Central memory CD8-positive, alpha-beta T cell (primary cell): ENCODE measurements around the gene LRRFIP1.

Experiments
- ATAC-seq: fragments of 150-1000 bp; cut with Tn5 transposase; replicated peaks from 2 replicates; pipeline ENCODE4 v1.10.0; 2022; ENCODE audit warnings: mild to moderate bottlenecking, moderate FRiP score, moderate number of reproducible peaks; ENCODE audit not compliant: poor library complexity, severe bottlenecking; ENCODE audit errors: extremely low read depth
- DNase-seq, 2 donors: peaks; one replicate each; pipeline ENCODE4 v3.0.0; 2021; ENCODE audit warnings: low spot score in 2 of 2
- H3K27ac Mint-ChIP-seq: one replicate; pipeline ENCODE4 v1.8.0; 2022; ENCODE audit warnings: low read depth, mild to moderate bottlenecking, moderate library complexity, mixed read lengths
- H3K27me3 Mint-ChIP-seq: one replicate; pipeline ENCODE4 v1.8.0; 2022; ENCODE audit warnings: mixed read lengths
- H3K36me3 Mint-ChIP-seq: one replicate; pipeline ENCODE4 v1.8.0; 2022; ENCODE audit warnings: mild to moderate bottlenecking, moderate library complexity, mixed read lengths; ENCODE audit not compliant: insufficient read depth
- H3K4me1 Mint-ChIP-seq: one replicate; pipeline ENCODE4 v1.8.0; 2022; ENCODE audit warnings: mixed read lengths
- H3K4me3 Mint-ChIP-seq: one replicate; pipeline ENCODE4 v1.8.0; 2022; ENCODE audit warnings: mild to moderate bottlenecking, moderate library complexity, mixed read lengths
- H3K9me3 Mint-ChIP-seq: one replicate; pipeline ENCODE4 v1.8.0; 2022; ENCODE audit warnings: mixed read lengths

LRRFIP1 gene

GRCh38 chr2:237786936-237787335 lies 159.5 kb downstream of the LRRFIP1 start:
- H3K27me3 Mint-ChIP-seq, result no peaks in the 10 kb centered on the region
- ATAC-seq (no peak), DNase-seq (no peak)
- H3K4me1 Mint-ChIP-seq, result peaks cover 5% of the 10 kb centered on the region
- H3K9me3 Mint-ChIP-seq, result no peaks in the 10 kb centered on the region
- H3K36me3 Mint-ChIP-seq, result peaks cover 11% of the 10 kb centered on the region
- peak overlapping the region; percentile 7 for H3K27ac Mint-ChIP-seq
- H3K4me3 Mint-ChIP-seq, result no peak overlapping the region

GRCh38 chr2:237790353-237790752 lies 163.0 kb downstream of the LRRFIP1 start:
- no peak overlapping the region for H3K27ac Mint-ChIP-seq
- H3K9me3 Mint-ChIP-seq, result no peaks in the 10 kb centered on the region
- H3K4me3 Mint-ChIP-seq, result no peak overlapping the region
- no peaks in the 10 kb centered on the region for H3K27me3 Mint-ChIP-seq
- ATAC-seq (no peak), DNase-seq (no peak)
- H3K4me1 Mint-ChIP-seq, result peaks cover 5% of the 10 kb centered on the region
- H3K36me3 Mint-ChIP-seq, result peaks cover 7% of the 10 kb centered on the region

DNA sequence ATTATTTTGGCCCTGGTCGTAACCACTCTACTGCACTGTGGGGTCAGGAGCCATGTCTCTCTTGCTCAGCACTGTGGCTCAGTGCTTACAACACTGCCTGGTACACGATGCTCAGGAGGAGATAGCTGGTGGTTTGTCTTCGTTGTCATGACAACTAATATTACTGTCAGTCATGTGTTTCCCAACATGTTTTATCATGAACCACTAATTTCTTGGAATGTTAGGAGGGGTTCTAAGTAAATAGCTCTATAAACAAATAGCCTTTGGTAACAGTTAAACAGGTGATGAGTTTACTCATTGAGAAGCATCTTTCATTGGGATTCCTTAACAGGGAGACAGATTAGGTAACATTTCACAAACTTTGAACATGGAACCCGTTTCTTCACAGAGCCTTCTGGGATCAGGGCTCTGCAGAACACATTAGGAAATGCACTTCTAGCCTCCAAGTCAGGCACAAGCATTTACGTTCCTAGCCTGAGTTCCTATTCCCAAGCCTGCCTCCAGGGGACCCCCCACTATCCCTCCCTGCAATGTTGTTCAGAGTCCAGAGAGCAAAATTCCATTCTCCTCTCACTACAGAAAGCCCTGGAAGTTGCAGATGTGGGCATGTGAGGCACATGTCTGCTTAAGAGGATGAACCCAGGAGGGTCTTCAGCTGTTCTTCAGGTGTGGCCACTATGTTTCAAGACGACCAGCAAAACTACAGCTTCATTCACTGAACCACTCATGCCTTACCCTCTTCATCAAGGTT lies 164.8 kb downstream of the LRRFIP1 start:
- Mint-ChIP-seq H3K4me1 (peaks cover 5% of the 10 kb centered on the region), H3K27me3 (no peaks in the 10 kb centered on the region), H3K36me3 (peaks cover 1% of the 10 kb centered on the region), H3K27ac (no peak overlapping the region), H3K9me3 (no peaks in the 10 kb centered on the region), H3K4me3 (no peak overlapping the region)
- ATAC-seq (no peak), DNase-seq (no peak)

GRCh38 chr2:237797253-237797652 lies 169.9 kb downstream of the LRRFIP1 start:
- Mint-ChIP-seq H3K9me3 (no peaks in the 10 kb centered on the region), H3K4me1 (no peaks in the 10 kb centered on the region), H3K27me3 (no peaks in the 10 kb centered on the region), H3K4me3 (no peak overlapping the region), H3K27ac (no peak overlapping the region), H3K36me3 (no peaks in the 10 kb centered on the region)
- DNase-seq, result no peak
- ATAC-seq, result no peak

DNA sequence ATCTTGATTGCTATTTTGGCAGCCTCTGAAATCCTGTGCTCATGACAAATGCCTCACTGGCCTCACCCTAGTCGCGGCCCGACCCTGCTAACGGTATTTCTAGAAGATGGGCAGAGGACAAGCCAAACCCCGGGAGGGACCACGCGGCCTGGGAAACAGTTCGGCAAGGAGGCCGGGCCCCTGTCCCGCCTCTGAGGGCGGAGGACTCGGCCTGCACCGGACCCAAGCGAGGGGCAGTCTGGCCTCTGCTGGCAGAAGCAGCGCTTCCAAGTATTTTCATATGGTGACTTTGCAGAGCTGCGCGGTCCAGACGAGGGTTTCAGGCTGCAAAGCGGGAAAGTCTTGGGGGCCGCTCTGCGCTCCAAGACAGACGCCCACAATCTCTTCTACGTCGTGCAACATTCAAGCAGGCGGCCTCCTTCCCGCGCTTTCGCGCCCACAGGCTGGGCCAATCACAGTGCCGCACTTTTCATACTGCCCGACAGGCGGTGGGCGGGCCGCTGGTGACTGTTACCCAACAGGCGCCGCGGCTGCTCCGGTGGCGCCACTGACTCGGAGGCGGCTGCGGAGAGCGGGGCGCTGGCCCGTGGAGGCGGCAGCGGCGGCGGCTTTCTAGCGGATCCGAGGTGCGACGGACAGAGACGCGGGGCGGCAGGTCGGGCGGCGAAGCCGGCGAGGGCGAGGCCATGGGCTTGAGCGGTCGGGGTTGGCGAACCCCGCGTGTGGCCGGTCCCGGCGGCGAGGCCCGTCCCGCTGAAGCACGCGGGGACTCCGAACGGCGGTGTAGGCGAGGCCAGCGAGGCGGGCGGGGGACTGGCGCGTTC lies 171.1 kb downstream of the LRRFIP1 start, which contains the start of gene RBM44:
Gene RBM44 (plus strand): TSS at position 544 of the 824 bp plus-strand sequence. CDS start 14,831 bp downstream, outside the sequence.
- H3K36me3 Mint-ChIP-seq, result no peaks in the 10 kb centered on the region
- DNase-seq, result no peak
- no peak for ATAC-seq
- no peak within 1 kb of the TSS for H3K27ac Mint-ChIP-seq
- H3K4me3 Mint-ChIP-seq, result no peak within 1 kb of the TSS
- H3K4me1 Mint-ChIP-seq, result no peaks in the 10 kb centered on the region
- no peaks in the 10 kb centered on the region for H3K27me3 Mint-ChIP-seq
- no peaks in the 10 kb centered on the region for H3K9me3 Mint-ChIP-seq

DNA sequence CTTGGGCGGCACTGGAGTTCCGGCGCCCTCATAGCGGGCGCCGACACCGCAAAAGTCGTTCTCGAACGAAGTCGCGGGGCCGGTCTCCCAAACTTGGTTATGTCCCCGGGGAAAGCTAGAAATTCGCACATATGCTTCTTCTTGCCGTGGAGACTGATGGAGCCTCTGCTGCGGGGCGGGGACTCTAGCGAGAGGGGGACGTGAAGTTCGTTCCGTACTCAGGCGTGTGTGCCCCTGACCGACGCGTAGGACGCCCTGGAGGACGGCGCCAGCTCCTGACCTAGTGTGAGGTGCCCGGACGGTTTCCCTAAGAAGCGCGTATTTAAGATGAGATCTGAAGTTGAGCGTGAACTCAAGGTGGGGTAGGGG lies 171.7 kb downstream of the LRRFIP1 start:
- Mint-ChIP-seq H3K36me3 (no peaks in the 10 kb centered on the region), H3K9me3 (no peaks in the 10 kb centered on the region), H3K27ac (no peak overlapping the region), H3K4me1 (no peaks in the 10 kb centered on the region), H3K27me3 (no peaks in the 10 kb centered on the region), H3K4me3 (no peak overlapping the region)
- ATAC-seq (no peak), DNase-seq (no peak)

DNA sequence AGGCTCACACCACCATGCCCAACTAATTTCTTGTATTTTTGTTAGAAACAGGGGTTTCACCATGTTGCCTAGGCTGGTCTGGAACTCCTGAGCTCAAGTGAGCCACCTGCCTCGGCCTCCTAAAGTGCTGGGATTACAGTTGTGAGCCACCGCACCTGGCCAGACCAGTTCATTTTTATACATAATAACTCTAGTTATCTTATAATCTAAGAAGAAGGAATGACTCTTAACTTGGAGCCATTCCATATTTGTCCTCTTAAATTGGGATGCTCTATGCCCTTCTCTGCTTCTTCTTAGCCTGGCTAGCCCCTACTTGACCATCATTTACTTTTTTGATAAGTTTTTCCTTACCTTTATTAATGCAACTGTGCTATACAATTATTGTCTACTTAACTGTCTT lies 174.1 kb downstream of the LRRFIP1 start:
- no peaks in the 10 kb centered on the region for H3K36me3 Mint-ChIP-seq
- H3K4me1 Mint-ChIP-seq, result no peaks in the 10 kb centered on the region
- H3K27ac Mint-ChIP-seq, result no peak overlapping the region
- H3K9me3 Mint-ChIP-seq, result no peaks in the 10 kb centered on the region
- H3K27me3 Mint-ChIP-seq, result no peaks in the 10 kb centered on the region
- DNase-seq (no peak), ATAC-seq (no peak)
- no peak overlapping the region for H3K4me3 Mint-ChIP-seq

GRCh38 chr2:237806334-237806733 lies 178.9 kb downstream of the LRRFIP1 start:
- DNase-seq (no peak), ATAC-seq (no peak)
- Mint-ChIP-seq H3K27ac (no peak overlapping the region), H3K9me3 (no peaks in the 10 kb centered on the region), H3K4me1 (no peaks in the 10 kb centered on the region), H3K27me3 (no peaks in the 10 kb centered on the region), H3K4me3 (no peak overlapping the region), H3K36me3 (peaks cover 2% of the 10 kb centered on the region)

DNA sequence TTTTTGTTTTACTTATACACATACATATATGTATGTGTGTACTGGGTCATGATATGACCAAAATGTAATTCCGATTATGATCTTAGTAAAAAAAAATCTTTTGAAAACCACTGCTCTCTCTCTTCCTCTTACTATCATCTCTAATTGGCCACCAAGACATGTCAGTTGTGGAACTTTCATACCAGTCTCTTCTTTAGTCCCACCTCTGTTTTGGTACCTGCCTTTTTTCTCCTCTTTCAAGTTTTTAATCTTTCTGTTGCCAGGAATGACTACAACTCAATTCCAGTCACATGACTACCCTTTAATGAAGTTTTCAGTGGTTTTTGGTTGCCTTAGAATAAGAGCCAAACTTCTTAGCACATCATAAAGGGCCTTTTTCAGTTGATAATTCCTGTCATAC lies 188.2 kb downstream of the LRRFIP1 start:
- no peaks in the 10 kb centered on the region for H3K9me3 Mint-ChIP-seq
- ATAC-seq (no peak), DNase-seq (no peak)
- no peaks in the 10 kb centered on the region for H3K4me1 Mint-ChIP-seq
- no peaks in the 10 kb centered on the region for H3K27me3 Mint-ChIP-seq
- peaks cover 2% of the 10 kb centered on the region for H3K36me3 Mint-ChIP-seq
- no peak overlapping the region for H3K27ac Mint-ChIP-seq
- H3K4me3 Mint-ChIP-seq, result no peak overlapping the region

GRCh38 chr2:237816531-237816930 lies 189.1 kb downstream of the LRRFIP1 start:
- Mint-ChIP-seq H3K27ac (no peak overlapping the region), H3K36me3 (no peaks in the 10 kb centered on the region), H3K4me3 (no peak overlapping the region), H3K4me1 (no peaks in the 10 kb centered on the region), H3K9me3 (no peaks in the 10 kb centered on the region), H3K27me3 (no peaks in the 10 kb centered on the region)
- ATAC-seq, result no peak
- DNase-seq, result no peak

DNA sequence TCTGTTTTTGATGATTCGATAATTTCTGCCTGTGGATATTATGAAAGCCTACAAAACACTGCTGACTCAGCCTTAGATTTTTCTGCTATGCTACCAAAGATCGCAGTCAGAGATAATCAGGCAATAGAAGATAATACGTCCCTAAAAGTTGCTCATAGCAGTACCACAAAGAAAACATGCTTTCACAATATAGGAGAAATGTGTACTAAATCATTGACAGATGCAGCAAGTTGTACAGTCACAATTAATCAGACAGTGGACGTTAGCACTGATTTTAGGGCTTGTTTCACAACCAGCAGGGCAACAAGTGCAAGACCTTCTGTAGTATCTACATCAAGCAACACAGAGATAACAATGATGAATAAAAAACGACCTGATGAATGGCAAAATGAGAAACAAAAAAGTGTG lies 190.7 kb downstream of the LRRFIP1 start:
- Mint-ChIP-seq H3K4me3 (no peak overlapping the region), H3K36me3 (no peaks in the 10 kb centered on the region), H3K27ac (no peak overlapping the region), H3K27me3 (no peaks in the 10 kb centered on the region), H3K4me1 (no peaks in the 10 kb centered on the region), H3K9me3 (no peaks in the 10 kb centered on the region)
- ATAC-seq (no peak), DNase-seq (no peak)

GRCh38 chr2:237819231-237819630 lies 191.8 kb downstream of the LRRFIP1 start:
- Mint-ChIP-seq H3K9me3 (no peaks in the 10 kb centered on the region), H3K27ac (no peak overlapping the region), H3K27me3 (no peaks in the 10 kb centered on the region), H3K36me3 (no peaks in the 10 kb centered on the region), H3K4me3 (no peak overlapping the region), H3K4me1 (no peaks in the 10 kb centered on the region)
- no peak for DNase-seq
- ATAC-seq, result no peak

DNA sequence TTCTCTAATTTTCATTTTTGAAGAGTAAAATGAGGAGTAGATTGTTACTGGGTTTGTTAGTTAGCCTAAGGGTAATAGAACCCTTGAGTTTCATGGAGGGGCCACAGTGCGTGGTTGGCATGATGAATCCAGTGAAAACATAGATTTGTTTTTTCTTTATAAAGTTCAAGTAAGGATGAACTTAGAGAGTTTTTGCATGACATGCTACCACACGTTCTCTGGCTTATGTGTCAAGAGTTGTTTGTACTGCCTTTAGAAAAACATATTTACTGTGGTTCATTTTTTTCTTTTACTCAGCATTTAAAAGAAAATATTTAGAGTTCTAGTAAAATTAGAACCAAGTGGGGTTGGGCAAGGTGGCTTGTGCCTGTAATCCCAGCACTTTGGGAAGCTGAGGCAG lies 193.0 kb downstream of the LRRFIP1 start:
- no peaks in the 10 kb centered on the region for H3K9me3 Mint-ChIP-seq
- no peak overlapping the region for H3K4me3 Mint-ChIP-seq
- ATAC-seq, result no peak
- H3K27ac Mint-ChIP-seq, result no peak overlapping the region
- H3K27me3 Mint-ChIP-seq, result no peaks in the 10 kb centered on the region
- no peak for DNase-seq
- H3K4me1 Mint-ChIP-seq, result no peaks in the 10 kb centered on the region
- no peaks in the 10 kb centered on the region for H3K36me3 Mint-ChIP-seq
